GM19468 (cell line): Measurements from ENCODE around the gene GRID1.
"Not testable (repeated sequence)": the region's sequence is repeated elsewhere in the genome, so short reads cannot be mapped to it uniquely, and the experiment has no call there.

ENCODE experiments used
- ATAC-seq: cut with Tn5 transposase; IDR thresholded peaks from one replicate; pipeline ENCODE4 v1.9.1; 2021; ENCODE audit warnings: mild to moderate bottlenecking, moderate library complexity, moderate number of reproducible peaks; ENCODE audit not compliant: unreplicated experiment; ENCODE audit errors: extremely low read depth

Gene GRID1

DNA sequence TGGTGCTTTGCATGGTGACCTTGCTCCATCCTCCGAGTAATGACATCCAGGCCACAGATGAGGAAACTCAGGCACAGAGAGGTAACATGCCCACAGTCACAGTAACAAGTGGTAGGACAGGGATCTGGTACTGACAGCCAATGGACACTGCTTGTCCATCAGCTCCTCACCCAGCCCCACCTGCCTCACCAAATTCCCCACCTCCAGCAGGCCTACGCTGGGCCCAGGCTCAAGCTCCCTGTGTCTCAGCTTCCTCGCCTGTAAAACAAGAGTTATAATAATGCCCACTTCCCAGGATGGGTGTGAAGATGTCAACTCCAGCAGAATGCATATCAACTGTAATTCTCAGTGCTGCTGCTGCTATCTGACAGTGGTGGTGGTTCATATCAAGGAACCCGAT, 123.8 kb downstream of the GRID1 start:
- ATAC-seq, result no peak

DNA sequence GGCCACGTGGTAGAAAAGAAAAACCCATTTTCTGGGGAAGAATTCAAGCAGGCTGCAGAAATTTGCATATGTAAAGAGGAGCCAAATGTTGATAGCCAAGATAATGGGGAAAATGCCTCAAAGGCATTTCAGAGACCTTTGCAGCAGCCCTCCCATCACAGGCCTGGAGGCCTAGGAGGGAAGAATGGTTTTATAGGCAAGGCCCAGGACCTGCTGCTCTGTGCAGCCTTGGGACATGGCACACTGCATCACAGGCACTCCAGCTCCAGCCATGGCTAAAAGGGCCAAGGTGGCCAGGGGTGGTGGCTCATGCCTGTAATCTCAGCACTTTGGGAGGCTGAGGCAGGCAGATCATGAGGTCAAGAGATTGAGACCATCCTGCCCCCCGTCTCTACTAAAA, 128.5 kb downstream of the GRID1 start:
- ATAC-seq, result not testable (repeated sequence)

- ATAC-seq, result no peak
Observed at GRCh38 chr10:86234541-86235270, 131.9 kb downstream of the GRID1 start.

DNA sequence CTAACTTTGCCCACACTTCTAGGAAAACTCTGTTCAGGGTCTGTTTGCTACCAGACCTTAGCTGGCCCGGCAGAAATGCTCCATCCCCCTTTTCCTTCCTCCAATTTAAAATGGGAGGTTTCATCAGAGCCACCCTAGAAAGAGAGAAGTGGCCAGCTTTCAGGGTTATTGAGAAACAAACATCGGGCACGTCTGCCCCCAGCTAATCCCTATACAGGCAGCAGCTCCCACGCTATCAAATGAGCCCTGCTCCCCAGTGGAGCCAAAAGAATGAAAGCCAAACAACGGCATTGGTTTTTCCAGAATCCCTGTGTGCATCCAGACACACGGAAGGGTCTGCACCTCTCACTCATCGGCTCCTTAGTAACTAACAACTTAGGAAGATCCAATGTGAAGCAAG, 132.5 kb downstream of the GRID1 start:
- ATAC-seq, result no peak

GRCh38 chr10:86233131-86233530, 133.5 kb downstream of the GRID1 start:
- no peak for ATAC-seq

- no peak for ATAC-seq
Observed at GRCh38 chr10:86232644-86233043, 134.0 kb downstream of the GRID1 start.

- ATAC-seq, result no peak
Observed at GRCh38 chr10:86231796-86232560, 134.6 kb downstream of the GRID1 start.

GRCh38 chr10:86230557-86231180, 135.9 kb downstream of the GRID1 start:
- ATAC-seq, result no peak

DNA sequence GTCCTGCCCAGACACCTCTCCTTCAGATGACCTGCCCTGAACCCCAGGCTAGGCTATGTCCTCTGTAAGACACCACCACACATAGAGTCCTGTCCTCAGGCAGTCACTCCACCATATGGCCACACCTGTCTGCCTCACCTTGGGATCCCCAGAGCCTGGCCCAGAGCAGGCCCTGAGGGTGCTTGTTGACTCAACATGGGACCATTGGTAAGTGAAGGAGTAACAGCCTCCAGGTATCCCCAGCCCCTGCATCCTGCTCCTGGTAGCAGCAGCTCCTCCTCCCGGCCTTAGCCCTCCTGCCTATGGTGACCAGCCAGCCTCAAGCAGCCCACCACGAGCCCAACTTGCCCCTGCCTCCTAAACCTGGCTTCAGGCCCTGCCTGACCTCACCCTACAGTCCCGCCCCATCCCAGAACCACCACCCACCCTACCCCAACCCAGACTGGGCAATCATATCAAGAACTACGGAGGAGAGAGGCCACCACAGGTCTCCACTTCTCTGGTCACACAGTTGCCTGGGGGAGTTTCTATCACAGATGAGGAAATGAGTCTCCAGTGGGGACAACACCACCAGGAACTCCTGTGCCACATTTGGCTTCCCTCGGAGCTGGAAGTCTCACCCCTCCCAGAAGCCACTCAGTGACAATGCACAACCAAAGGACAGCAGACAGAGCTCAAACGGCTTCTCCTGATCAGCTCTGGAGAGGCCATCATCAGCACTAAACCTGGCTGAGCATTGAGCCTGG, 136.6 kb downstream of the GRID1 start:
- no peak for ATAC-seq

DNA sequence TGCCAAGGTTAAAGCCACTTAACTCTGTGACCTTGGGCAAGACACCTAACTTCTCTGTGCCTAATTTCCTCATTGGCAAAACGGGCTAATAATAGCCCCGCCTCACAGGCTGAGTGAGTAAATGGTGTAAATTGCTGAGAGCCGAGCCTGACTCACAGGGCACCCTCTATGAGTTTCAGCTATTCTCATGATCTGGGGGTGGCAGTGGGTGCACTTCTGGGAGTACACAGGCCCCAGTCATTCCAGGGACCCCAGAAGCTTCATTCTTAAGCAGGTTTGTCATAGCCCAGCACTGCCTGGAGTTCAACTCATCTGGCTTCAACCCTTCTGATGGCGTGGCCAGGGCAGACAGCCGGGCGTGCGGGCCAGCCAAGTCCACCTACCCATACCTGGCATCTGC, 137.2 kb downstream of the GRID1 start:
- no peak for ATAC-seq

DNA sequence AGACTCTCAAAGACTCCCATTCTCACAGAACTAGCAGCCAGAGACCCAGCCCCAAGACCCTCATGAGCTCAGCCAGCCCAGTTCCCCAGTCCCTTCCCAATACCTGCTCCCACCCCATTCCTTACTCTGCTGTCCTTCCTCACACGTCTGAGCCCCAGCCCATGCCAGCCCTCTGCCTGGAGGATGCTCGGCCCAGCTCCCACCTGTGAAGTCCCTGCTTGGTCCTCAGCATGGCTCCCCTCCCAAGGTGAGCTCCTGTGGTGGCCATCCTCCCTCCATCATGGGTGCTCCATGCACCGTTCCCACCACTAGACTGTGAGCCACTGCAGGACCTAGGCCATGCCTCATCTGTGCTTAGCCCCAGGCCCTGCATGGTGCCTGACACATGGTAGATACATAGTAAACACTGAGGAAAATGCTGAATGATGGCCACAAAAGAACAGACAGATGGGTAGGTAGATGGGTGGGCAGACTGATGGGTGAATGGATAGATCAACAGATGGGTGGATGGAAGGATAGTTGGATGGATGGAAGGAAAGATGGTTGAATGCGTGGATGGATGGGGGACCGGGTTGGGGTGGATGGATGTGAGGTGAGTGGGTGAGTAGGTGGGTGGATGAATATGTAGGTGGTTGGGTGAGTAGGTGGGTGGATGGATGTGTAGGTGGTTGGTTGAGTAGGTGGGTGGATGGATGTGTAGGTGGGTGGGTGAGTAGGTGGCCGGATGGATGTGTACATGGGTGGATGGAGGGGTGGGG, 138.9 kb downstream of the GRID1 start:
- no peak for ATAC-seq

GRCh38 chr10:86226781-86227201, 139.8 kb downstream of the GRID1 start:
- no peak for ATAC-seq

- ATAC-seq, result no peak
Observed at GRCh38 chr10:86226016-86226415, 140.6 kb downstream of the GRID1 start.

GRCh38 chr10:86225103-86225782, 141.4 kb downstream of the GRID1 start:
- no peak for ATAC-seq

DNA sequence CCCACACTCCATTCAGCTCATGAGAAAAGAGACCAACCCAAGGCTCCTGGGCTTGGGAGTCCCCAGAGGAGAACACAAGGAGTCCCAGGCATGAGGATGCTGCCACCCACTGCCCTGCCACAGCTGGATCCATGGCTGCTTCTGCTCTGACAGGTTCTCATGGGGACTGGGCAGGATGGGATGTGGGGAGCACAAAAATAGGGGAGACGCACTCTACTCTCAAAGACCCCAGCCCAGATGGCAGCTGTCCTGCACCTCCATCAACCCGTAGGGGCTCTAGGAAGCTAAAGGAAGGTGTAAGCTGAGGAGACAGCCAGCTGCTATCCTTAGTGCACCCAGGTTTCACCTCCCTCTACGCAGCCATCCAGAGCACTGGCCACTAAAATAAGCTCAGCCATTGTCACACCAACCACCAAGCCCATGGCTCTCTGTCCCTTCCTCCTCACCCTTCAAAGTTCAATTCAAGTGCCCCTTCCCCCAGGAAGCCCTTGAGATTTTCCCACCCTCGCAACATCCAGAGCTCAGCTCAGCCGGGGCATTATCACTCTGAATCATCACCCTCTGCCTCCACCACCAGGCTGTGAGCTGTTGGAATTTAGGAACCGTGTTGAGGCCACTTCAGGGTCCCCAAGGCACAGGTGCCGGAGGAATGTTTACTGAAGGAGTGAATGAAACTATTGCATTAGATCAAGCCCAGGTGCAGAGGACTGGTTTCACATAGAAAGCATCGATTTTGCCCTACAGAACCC, 142.1 kb downstream of the GRID1 start:
- no peak for ATAC-seq

GRCh38 chr10:86223256-86223655, 143.3 kb downstream of the GRID1 start:
- ATAC-seq, result no peak

DNA sequence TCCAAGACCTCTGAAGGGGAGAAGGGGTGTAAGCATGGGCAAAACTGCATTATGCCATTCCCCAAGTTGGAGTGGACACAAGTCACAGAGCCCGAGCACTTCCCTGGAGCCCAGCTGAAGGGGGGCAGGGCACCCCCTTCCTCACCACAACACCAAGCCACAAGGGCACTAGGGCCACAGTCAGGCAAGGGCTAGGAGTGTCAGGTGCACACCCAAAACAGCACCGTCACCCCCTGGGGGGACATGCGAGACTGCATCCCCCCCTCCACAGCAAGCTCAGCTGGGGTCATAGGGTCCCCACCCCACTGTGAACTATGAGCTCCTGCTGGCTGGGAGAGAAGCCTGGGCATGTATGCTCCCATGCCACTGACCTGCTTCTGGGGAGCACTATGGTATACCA, 143.9 kb downstream of the GRID1 start:
- ATAC-seq, result no peak

GRCh38 chr10:86222336-86222650, 144.3 kb downstream of the GRID1 start:
- no peak for ATAC-seq
